ENCODE measurements around the gene MMP25. TPM values are rescaled to one million over a fixed set of nuclear protein-coding genes. Genes with fewer than 3 reads are reported as not detected.
"Not testable (repeated sequence)": the region's sequence is repeated elsewhere in the genome, so short reads cannot be mapped to it uniquely, and the experiment has no call there.

The MMP25 gene
- total RNA-seq, 1 donor from 2014 or later = 21.6 TPM

- DNase-seq (ENCODE audit: low spot score) = not testable (repeated sequence)
These were observed 7.0 kb downstream of the MMP25 start for GRCh38 chr16:3053330-3053710.

DNA sequence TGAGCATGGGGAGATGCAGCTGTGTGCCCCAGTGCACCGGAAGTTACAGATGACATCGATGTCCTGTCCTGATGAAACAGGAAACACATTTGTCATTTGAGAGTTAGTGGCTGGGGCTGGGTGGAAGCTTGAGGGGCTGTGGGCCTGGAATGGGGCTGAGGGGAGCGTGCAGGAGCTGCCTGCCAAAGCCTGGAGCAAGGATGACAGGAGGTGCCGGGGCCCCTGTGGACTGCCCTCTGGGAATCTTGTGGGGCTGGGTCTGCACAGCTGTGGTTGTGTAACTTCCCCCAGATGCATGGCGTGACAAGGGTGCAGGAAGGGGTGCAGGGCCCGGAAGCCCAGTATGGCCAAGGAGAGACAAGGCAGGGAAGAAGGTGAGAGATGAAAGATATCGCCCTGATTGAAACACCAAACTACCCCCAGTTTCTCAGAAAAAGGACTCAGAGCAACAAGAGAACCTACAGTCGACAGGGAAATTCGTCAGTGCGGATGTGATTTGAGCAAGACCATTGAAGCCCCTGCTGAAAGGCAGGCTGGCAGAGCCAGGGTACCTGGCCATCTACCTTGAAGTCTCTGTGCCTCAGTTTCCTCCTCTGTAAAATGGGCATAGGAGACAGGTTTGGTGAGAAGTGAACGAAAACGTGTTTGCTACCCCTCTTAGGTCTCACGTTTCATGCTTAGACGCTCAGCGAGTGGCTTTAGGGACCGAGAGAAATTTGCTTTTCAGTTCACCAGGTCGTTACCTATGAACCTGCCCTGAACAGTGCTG lies 8.8 kb downstream of the MMP25 start:
- no peak for DNase-seq (ENCODE audit: low spot score)

- not testable (repeated sequence) for DNase-seq (ENCODE audit: low spot score)
These were observed 9.4 kb downstream of the MMP25 start for GRCh38 chr16:3055734-3056115.

GRCh38 chr16:3056336-3057180 lies 10.2 kb downstream of the MMP25 start:
- no peak for DNase-seq (ENCODE audit: low spot score)

DNA sequence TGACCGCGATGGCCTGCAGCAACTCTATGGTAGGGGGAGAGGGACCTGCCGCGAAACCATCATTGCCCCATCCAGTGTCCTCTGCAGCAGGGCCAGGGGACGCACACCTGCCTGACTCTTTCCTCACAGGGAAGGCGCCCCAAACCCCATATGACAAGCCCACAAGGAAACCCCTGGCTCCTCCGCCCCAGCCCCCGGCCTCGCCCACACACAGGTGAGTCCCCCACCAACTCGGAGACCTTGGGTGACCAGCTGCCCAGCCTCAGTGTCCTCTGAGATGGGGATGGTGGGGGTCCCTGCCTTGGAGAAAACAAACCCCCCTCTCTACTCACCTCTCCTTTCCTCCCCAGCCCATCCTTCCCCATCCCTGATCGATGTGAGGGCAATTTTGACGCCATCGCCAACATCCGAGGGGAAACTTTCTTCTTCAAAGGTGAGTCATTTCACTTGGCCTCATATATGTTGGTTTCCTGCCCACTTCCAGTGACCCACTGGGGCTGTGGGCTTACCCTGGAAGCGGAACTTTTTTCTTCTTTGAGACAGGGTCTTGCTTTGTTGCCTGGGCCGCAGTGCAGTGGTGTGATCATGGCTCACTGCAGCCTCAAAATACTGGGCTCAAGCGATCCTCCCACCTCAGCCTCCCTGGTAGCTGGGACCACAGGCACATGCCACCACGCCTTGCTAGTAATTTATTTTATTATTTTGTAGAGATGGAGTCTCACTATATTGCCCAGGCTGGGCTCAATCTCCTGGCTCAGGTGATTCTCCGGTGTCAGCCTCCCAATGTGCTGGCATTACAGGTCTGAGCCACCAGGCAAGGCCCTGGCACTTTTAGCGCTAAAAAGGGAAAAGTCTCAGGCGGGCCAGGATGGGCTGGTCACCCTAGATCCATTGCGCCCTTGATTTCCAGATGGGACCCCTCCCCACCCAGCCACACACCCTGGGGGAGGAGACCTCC lies 11.1 kb downstream of the MMP25 start:
- DNase-seq (ENCODE audit: low spot score) = no peak

DNA sequence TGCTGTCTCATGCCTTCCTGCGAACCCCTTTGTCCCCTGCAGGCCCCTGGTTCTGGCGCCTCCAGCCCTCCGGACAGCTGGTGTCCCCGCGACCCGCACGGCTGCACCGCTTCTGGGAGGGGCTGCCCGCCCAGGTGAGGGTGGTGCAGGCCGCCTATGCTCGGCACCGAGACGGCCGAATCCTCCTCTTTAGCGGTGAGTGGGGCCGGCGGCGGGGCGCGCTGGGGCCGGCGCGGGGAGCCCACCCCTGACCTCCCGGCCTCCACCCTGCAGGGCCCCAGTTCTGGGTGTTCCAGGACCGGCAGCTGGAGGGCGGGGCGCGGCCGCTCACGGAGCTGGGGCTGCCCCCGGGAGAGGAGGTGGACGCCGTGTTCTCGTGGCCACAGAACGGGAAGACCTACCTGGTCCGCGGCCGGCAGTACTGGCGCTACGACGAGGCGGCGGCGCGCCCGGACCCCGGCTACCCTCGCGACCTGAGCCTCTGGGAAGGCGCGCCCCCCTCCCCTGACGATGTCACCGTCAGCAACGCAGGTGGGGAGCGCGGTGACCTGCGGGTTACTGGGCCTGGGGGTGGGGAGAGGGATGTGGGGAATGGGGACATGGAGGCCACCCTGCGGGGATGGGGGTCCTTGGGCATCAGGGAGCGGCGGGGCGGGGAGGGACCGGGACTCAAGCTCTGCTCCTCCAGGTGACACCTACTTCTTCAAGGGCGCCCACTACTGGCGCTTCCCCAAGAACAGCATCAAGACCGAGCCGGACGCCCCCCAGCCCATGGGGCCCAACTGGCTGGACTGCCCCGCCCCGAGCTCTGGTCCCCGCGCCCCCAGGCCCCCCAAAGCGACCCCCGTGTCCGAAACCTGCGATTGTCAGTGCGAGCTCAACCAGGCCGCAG lies 12.0 kb downstream of the MMP25 start:
- DNase-seq (ENCODE audit: low spot score) = no peak

- DNase-seq (ENCODE audit: low spot score) = peak; percentile 98
These were observed 12.8 kb downstream of the MMP25 start for GRCh38 chr16:3059041-3059722.

DNA sequence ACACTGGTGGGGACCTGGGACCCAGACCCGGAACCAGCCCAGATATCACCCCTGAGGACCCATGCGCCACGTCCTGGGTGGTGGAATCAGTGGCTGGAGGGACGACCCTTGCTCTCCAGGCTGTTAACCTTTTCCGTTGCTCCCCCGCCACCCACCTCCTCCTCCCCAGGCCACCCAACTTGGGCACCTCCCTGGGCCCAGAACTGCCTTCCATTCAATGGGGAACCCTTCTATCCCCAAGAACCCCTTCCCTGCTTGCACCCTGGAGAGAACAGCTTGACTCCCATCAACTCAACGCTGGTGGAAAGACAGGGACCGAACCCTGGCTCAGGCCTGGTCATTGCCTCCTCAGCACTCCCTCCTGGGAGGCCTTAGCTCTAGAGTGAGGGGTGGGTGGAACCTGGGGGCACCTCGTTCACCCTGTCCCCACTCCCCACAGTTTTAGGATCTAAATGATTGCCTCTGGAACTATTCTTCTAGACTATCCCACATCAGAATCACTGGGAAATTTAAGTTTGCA lies 13.4 kb downstream of the MMP25 start:
- DNase-seq (ENCODE audit: low spot score) = no peak

DNA sequence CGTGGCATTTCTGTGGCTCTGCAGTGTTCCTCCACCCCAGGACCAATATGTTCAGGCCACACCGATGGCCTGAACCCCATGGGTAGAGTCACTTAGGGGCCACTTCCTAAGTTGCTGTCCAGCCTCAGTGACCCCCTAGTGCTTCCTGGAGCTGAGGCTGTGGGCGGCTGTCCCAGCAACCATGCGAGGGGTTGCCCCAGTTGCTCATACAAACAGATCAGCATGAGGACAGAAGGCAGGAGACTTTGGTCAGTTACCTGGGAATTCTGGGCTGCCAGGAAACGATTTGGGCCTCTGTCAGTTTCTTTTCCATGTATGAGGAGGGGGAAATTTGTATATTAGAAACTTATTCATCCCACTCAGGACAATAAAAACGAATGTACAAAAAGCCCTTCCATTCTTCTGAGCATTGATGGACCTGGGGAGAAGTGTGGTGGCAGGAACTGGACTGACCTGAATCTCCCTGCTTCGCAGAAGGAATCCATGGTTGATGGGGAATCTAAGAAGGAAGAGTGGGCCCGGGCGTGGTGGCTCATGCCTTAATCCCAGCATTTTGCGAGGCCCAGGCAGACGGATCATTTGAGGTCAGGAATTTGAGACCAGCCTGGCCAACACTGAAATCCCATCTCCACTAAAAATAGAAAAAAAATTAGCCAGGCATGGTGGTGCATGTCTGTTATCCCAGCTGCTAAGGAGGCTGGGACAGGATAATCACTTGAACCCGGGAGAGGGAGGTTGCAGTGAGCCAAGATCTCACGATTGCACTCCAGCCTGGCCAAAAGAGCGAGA lies 14.2 kb downstream of the MMP25 start:
- no peak for DNase-seq (ENCODE audit: low spot score)

DNA sequence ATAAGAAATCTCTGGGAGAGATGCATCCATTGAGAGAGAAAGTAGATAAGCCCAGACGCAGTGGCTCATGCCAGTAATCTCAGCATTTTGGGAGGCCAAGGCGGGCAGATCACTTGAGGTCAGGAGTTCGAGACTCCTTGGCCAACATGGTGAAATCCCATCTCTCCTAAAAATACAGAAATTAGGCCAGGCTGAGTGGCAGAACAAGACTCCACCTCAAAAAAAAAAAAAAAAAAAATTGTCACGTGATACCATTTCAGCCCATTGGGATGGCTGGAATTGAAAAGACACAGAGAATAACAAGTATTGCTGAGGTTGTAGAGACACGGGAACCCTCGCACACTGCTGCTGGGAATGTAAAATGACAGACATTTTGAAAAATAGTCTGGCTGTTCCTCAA lies 16.2 kb downstream of the MMP25 start:
- no peak for DNase-seq (ENCODE audit: low spot score)

DNA sequence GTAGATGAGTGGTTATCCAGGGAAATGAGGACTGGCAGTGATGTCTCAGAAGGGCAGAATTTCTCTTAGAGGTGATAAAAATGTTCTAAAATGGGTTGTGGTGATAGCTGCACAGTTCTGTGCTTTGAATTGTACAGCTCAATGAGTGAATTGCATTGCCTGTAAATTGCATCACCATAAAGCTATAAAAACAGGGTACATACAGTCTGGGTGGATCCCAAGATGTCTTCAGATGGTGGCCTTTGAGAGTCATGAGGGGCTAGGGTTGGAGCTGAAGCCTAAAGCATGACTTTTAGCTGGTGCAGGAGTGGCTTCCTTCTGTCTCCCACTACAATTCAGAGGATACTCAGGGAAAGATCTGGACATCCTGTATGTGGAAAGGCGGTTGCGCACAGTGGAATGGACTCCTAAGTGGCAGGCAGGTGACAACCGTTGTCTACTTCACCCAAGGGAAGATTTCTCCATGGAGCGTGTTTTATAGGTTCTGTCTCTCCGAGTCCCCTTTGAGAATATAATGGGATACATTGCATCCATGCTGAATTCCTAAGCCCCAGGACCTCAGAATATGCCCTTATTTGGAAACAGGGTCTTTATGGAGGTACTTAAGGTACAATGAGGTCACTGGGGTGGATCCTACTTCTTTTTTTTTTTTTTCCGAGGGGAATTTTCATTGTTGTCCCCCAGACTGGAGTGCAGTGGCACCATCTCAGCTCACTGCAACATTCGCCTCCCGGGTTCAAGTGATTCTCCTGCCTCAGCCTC lies 17.4 kb downstream of the MMP25 start:
- DNase-seq (ENCODE audit: low spot score) = no peak

- DNase-seq (ENCODE audit: low spot score) = no peak
These were observed 18.8 kb downstream of the MMP25 start, which contains the start of gene IL32 for GRCh38 chr16:3065069-3065741. IL32 (plus strand) TSS chr16:3065640; CDS start chr16:3065812, 172 bp downstream.

GRCh38 chr16:3065742-3066439 lies 19.5 kb downstream of the MMP25 start:
- DNase-seq (ENCODE audit: low spot score) = no peak

- no peak for DNase-seq (ENCODE audit: low spot score)
These were observed 20.0 kb downstream of the MMP25 start for GRCh38 chr16:3066440-3066748.

GRCh38 chr16:3068487-3068886 lies 22.1 kb downstream of the MMP25 start:
- no peak for DNase-seq (ENCODE audit: low spot score)

DNA sequence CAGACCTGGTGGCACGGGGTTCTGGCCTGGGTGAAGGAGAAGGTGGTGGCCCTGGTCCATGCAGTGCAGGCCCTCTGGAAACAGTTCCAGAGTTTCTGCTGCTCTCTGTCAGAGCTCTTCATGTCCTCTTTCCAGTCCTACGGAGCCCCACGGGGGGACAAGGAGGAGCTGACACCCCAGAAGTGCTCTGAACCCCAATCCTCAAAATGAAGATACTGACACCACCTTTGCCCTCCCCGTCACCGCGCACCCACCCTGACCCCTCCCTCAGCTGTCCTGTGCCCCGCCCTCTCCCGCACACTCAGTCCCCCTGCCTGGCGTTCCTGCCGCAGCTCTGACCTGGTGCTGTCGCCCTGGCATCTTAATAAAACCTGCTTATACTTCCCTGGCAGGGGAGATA lies 22.8 kb downstream of the MMP25 start:
- not testable (repeated sequence) for DNase-seq (ENCODE audit: low spot score)

- DNase-seq (ENCODE audit: low spot score) = no peak
These were observed 24.3 kb downstream of the MMP25 start for GRCh38 chr16:3070608-3071111.
